Mammary epithelial cell (primary cell): ENCODE data around the gene CCDC13.

Source experiments
- EZH2 ChIP-seq: IDR thresholded peaks from 2 replicates; pipeline ENCODE4 v1.6.1; 2012; ENCODE audit warnings: low read length, inconsistent platforms, borderline replicate concordance
- TF ChIP-seq, protein P1 (sequence below), 2 donors: IDR thresholded peaks in 1 of 2; conservative IDR thresholded peaks in 1 of 2; 2 replicates each; pipeline ENCODE4 v1.5.1; 2011 to 2012; ENCODE audit warnings: inconsistent platforms in 2 of 2, low read length in 2 of 2, mild to moderate bottlenecking in 2 of 2, control low read depth in 1 of 2, low read depth in 1 of 2; ENCODE audit not compliant: insufficient read depth in 1 of 2; ENCODE audit errors: extremely low read depth in 1 of 2

DNA sequence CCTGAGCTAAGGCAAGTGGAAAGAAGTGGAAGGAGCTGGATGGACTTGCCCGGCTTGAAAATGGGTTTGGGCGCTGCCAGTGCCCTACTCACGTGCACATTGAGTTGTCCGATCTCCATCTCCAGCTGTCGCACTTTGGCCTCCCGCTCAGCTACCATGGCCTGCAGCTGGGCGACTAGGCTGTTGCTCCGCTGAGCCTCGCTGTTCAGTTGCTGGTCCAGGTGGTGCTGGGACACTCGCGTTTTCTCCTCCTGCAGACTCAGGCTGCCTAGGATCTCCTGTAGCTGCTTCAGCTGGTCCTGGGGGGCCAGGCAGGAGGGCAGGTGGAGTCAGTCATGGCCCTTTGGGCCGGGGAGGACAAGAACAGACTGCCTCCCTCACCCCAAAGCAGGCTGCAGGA, 37.4 kb downstream of the CCDC13 start:
- TF ChIP-seq, protein P1, sequence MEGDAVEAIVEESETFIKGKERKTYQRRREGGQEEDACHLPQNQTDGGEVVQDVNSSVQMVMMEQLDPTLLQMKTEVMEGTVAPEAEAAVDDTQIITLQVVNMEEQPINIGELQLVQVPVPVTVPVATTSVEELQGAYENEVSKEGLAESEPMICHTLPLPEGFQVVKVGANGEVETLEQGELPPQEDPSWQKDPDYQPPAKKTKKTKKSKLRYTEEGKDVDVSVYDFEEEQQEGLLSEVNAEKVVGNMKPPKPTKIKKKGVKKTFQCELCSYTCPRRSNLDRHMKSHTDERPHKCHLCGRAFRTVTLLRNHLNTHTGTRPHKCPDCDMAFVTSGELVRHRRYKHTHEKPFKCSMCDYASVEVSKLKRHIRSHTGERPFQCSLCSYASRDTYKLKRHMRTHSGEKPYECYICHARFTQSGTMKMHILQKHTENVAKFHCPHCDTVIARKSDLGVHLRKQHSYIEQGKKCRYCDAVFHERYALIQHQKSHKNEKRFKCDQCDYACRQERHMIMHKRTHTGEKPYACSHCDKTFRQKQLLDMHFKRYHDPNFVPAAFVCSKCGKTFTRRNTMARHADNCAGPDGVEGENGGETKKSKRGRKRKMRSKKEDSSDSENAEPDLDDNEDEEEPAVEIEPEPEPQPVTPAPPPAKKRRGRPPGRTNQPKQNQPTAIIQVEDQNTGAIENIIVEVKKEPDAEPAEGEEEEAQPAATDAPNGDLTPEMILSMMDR (conservative IDR thresholded peaks at IDR 0.05 in 1 of 2, IDR thresholded peaks at IDR 0.05 in 1 of 2; ENCODE audit: extremely low read depth in 1 of 2, insufficient read depth in 1 of 2, low read depth in 1 of 2, low read length in 2 of 2): no peak
- no peak for TF ChIP-seq EZH2
